Left ventricle myocardium superior (tissue), 1 donor: ENCODE data around the gene OR14A2. TPM values are rescaled to one million over a fixed set of nuclear protein-coding genes. Genes with fewer than 3 reads are reported as not detected.

Experiments used
- total RNA-seq: library from RNA; stranded (reverse); fragmentation: NEBNext Ultra II Directional; extraction: Animal tissue kit (Norgen Biotek cat#: 25700); gene quantifications from one replicate; pipeline ENCODE4 v1.2.1, GENCODE V29; 2021
- donor health status: DM: no; HTN: yes; CAD: no; lungs with severe emphysema.

Gene OR14A2
- total RNA-seq, 1 donor from 2014 or later: not detected

Other genes with a start within 250 kb of the OR14A2 start
- gene OR2C3, start 211.7 kb downstream of the OR14A2 start, total RNA-seq: not detected
- gene GCSAML, start 199.0 kb downstream of the OR14A2 start, total RNA-seq: not detected
- not detected for gene OR2G2, start 159.8 kb downstream of the OR14A2 start, total RNA-seq
- gene OR2G3, start 142.6 kb downstream of the OR14A2 start, total RNA-seq: not detected
- not detected for gene OR13G1, start 68.4 kb downstream of the OR14A2 start, total RNA-seq
- gene OR6F1, start 31.5 kb downstream of the OR14A2 start, total RNA-seq: not detected
- gene OR14K1, start 9.5 kb downstream of the OR14A2 start, total RNA-seq: not detected
- not detected for gene OR1C1, start 12.4 kb upstream of the OR14A2 start, total RNA-seq
- gene OR14A16, start 76.0 kb upstream of the OR14A2 start, total RNA-seq: not detected
- gene OR11L1, start 93.8 kb upstream of the OR14A2 start, total RNA-seq: not detected
- 0.07 TPM for gene TRIM58, start 109.0 kb upstream of the OR14A2 start, total RNA-seq
- not detected for gene OR2W3, start 147.4 kb upstream of the OR14A2 start, total RNA-seq
- gene OR2T8, start 172.1 kb upstream of the OR14A2 start, total RNA-seq: not detected
- gene OR2AJ1, start 176.7 kb upstream of the OR14A2 start, total RNA-seq: not detected
- gene OR2L8, start 200.7 kb upstream of the OR14A2 start, total RNA-seq: not detected
- not detected for gene OR2AK2, start 217.1 kb upstream of the OR14A2 start, total RNA-seq